Endothelial cell of umbilical vein (primary cell): ENCODE measurements around the gene GAL3ST1. TPM values are rescaled to one million over a fixed set of nuclear protein-coding genes. Genes with fewer than 3 reads are reported as not detected.
A peak's percentile ranks its signal among the peaks of the same experiment; 100 is the strongest.

Source experiments
- BruUV-seq: library from RNA; stranded (reverse); fragments of 400-500 nt; replicated peaks from 2 replicates; lab custom pipeline; 2021; lab: Mats Ljungman, UMichigan
- CTCF ChIA-PET: fragments of 300-600, 350-600 bp; sonication (Branson Sonifier 250); formaldehyde crosslinking; loops from one replicate; lab custom pipeline; 2021; ENCODE audit warnings: antibody characterized with exemption, inconsistent platforms; lab: Charles Lee
- POLR2A ChIA-PET: fragments of 300-600, 350-600 bp; sonication (Branson Sonifier 250); formaldehyde crosslinking; loops from one replicate; lab custom pipeline; 2021; ENCODE audit warnings: antibody characterized with exemption, inconsistent platforms; lab: Charles Lee
- DNase-seq: peaks from one replicate; pipeline ENCODE4 v3.0.0-alpha.2; 2011; ENCODE audit warnings: low read depth, low spot score
- FAIRE-seq: peaks from 2 replicates; lab custom pipeline; 2011; peaks lifted over from hg19 to GRCh38; lab: Jason Lieb, UNC
- H2AFZ ChIP-seq: 2 replicates; pipeline ENCODE4 v1.6.0; 2012; ENCODE audit warnings: low read depth, low read length, control low read depth, inconsistent platforms
- H3K27ac ChIP-seq: 2 replicates; pipeline ENCODE4 v1.5.1; 2011; ENCODE audit warnings: low read depth, mild to moderate bottlenecking, control low read depth, low read length, moderate library complexity; ENCODE audit not compliant: insufficient read depth
- H3K27me3 ChIP-seq, 2 experiments: 2 replicates each; pipeline versions ENCODE4 v1.6.0 to v1.6.1; 2011; ENCODE audit warnings: low read length in 2 of 2, mixed read lengths in 1 of 2; ENCODE audit not compliant: control insufficient read depth in 2 of 2, insufficient read depth in 2 of 2
- H3K36me3 ChIP-seq, 2 experiments: 2 replicates in 1 of 2; 3 replicates in 1 of 2; pipeline ENCODE4 v1.5.1; 2011; ENCODE audit warnings: low read length in 2 of 2, mild to moderate bottlenecking in 1 of 2, moderate library complexity in 1 of 2; ENCODE audit not compliant: control insufficient read depth in 2 of 2, insufficient read depth in 2 of 2; ENCODE audit errors: extremely low read depth in 1 of 2
- H3K4me1 ChIP-seq: 3 replicates; pipeline ENCODE4 v1.5.1; 2011; ENCODE audit warnings: mild to moderate bottlenecking, low read length; ENCODE audit not compliant: control insufficient read depth, insufficient read depth; ENCODE audit errors: extremely low read depth
- H3K4me2 ChIP-seq: 2 replicates; pipeline ENCODE4 v1.6.1; 2011; ENCODE audit warnings: low read length, control low read depth, mixed read lengths; ENCODE audit not compliant: insufficient read depth
- H3K4me3 ChIP-seq, 3 experiments: fragments of 200-600 bp in 1 of 3; sonication (generic), shearing (Covaris generic) in 1 of 3; replicated peaks in 1 of 3; 2 replicates each; pipeline ENCODE4 v1.5.1; 2011 to 2016; ENCODE audit warnings: control low read depth in 3 of 3, low read length in 3 of 3, mild to moderate bottlenecking in 2 of 3, inconsistent platforms in 1 of 3, low read depth in 1 of 3, moderate library complexity in 1 of 3; ENCODE audit not compliant: insufficient read depth in 1 of 3
- H3K79me2 ChIP-seq: 2 replicates; pipeline ENCODE4 v1.6.0; 2012; ENCODE audit warnings: low read length, inconsistent platforms; ENCODE audit not compliant: control insufficient read depth, insufficient read depth
- H3K9ac ChIP-seq: replicated peaks from 2 replicates; pipeline ENCODE3; 2011; ENCODE audit warnings: low read length, control low read depth; ENCODE audit not compliant: insufficient read depth; ENCODE audit errors: extremely low read depth
- H3K9me1 ChIP-seq: replicated peaks from 3 replicates; pipeline ENCODE4 v1.6.0; 2011; ENCODE audit warnings: mild to moderate bottlenecking, low read length; ENCODE audit not compliant: control insufficient read depth, insufficient read depth; ENCODE audit errors: extremely low read depth
- H3K9me3 ChIP-seq: replicated peaks from 2 replicates; pipeline ENCODE4 v1.5.1; 2012; ENCODE audit warnings: low read length, inconsistent platforms; ENCODE audit not compliant: control insufficient read depth, insufficient read depth
- H4K20me1 ChIP-seq: replicated peaks from 2 replicates; pipeline ENCODE3; 2011; ENCODE audit warnings: mild to moderate bottlenecking, low read length; ENCODE audit not compliant: control insufficient read depth, insufficient read depth; ENCODE audit errors: extremely low read depth
- EZH2 ChIP-seq: IDR thresholded peaks from 2 replicates; pipeline ENCODE4 v1.6.1; 2012; ENCODE audit warnings: borderline replicate concordance, low read depth, mild to moderate bottlenecking, moderate library complexity, low read length, inconsistent platforms; ENCODE audit not compliant: severe bottlenecking
- FOS ChIP-seq: IDR thresholded peaks from 2 replicates; pipeline ENCODE4 v1.6.1; 2011; ENCODE audit warnings: mild to moderate bottlenecking, low read length, moderate library complexity, borderline replicate concordance; ENCODE audit not compliant: insufficient read depth
- JUN ChIP-seq: IDR thresholded peaks from 2 replicates; pipeline ENCODE4 v1.6.1; 2011; ENCODE audit warnings: borderline replicate concordance, low read depth; ENCODE audit not compliant: insufficient read length, insufficient read depth
- MAX ChIP-seq: IDR thresholded peaks from 2 replicates; pipeline ENCODE4 v1.6.1; 2011; ENCODE audit not compliant: insufficient read depth, insufficient read length
- MYC ChIP-seq: IDR thresholded peaks from one replicate; pipeline ENCODE4 v1.6.1; 2011; ENCODE audit warnings: mild to moderate bottlenecking, low read depth, low read length
- POLR2A ChIP-seq: IDR thresholded peaks from 2 replicates; pipeline ENCODE4 v1.6.1; 2012; ENCODE audit warnings: low read depth, mild to moderate bottlenecking, control low read depth, low read length
- POLR2AphosphoS5 ChIP-seq: IDR thresholded peaks from 2 replicates; pipeline ENCODE4 v1.6.1; 2012; ENCODE audit warnings: low read depth, mild to moderate bottlenecking, control low read depth, low read length, moderate library complexity; ENCODE audit not compliant: insufficient read depth
- dilution Hi-C: fragments of 300-500 bp; cut with MboI; formaldehyde crosslinking; loops from one replicate; pipeline ENCODE4 v1.15.0; 2019; ENCODE audit warnings: low sequenced_read_pairs; ENCODE audit not compliant: extremely low pct_ligation_motif_present
- intact Hi-C: fragments of 100-400 bp; cut with micrococcal nuclease; formaldehyde crosslinking; loops from one replicate; pipeline ENCODE4 v1.10.0; 2022
- polyA plus RNA-seq, 4 experiments: library from polyadenylated mRNA; depleted of rRNA in 3 of 4; stranded (reverse) in 3 of 4; unstranded in 1 of 4; fragments of >200 nt; gene quantifications; 2 replicates each; pipeline versions ENCODE4 v1.2.1 to v1.2.3, GENCODE V29; 2011 to 2012; ENCODE audit warnings: missing spikeins in 1 of 4
- total RNA-seq: library from RNA; stranded (reverse); gene quantifications from 2 replicates; pipeline ENCODE4 v1.2.3, GENCODE V29; 2021
- TF ChIP-seq, protein P1 (sequence below), 2 donors: IDR thresholded peaks; 1 replicate in 1 of 2; 2 replicates in 1 of 2; pipeline ENCODE4 v1.5.1; 2011; ENCODE audit warnings: low read length in 2 of 2, mild to moderate bottlenecking in 2 of 2, moderate library complexity in 2 of 2, control low read depth in 1 of 2, inconsistent platforms in 1 of 2, low read depth in 1 of 2; ENCODE audit not compliant: insufficient read depth in 1 of 2; ENCODE audit errors: extremely low read depth in 1 of 2

GAL3ST1 gene
- total and polyA plus RNA-seq, 2 donors (not counting 3 experiments of a cell fraction or from before 2014, with no cell fraction given): not detected

- DNase-seq (peak; percentile 82), FAIRE-seq (peak; percentile 98)
- TF ChIP-seq JUN: peak; percentile 60
- TF ChIP-seq FOS: peak; percentile 92
- no peak for TF ChIP-seq EZH2
- TF ChIP-seq MAX: no peak
- no peak for TF ChIP-seq MYC
- no peak for TF ChIP-seq POLR2A
- TF ChIP-seq POLR2AphosphoS5: peak; percentile 52
- TF ChIP-seq, protein P1, sequence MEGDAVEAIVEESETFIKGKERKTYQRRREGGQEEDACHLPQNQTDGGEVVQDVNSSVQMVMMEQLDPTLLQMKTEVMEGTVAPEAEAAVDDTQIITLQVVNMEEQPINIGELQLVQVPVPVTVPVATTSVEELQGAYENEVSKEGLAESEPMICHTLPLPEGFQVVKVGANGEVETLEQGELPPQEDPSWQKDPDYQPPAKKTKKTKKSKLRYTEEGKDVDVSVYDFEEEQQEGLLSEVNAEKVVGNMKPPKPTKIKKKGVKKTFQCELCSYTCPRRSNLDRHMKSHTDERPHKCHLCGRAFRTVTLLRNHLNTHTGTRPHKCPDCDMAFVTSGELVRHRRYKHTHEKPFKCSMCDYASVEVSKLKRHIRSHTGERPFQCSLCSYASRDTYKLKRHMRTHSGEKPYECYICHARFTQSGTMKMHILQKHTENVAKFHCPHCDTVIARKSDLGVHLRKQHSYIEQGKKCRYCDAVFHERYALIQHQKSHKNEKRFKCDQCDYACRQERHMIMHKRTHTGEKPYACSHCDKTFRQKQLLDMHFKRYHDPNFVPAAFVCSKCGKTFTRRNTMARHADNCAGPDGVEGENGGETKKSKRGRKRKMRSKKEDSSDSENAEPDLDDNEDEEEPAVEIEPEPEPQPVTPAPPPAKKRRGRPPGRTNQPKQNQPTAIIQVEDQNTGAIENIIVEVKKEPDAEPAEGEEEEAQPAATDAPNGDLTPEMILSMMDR (IDR thresholded peaks at IDR 0.05; ENCODE audit: extremely low read depth in 1 of 2, insufficient read depth in 1 of 2, low read depth in 1 of 2, low read length in 2 of 2): no peak
- no peaks in the 10 kb centered on the region for H3K27me3 ChIP-seq
- no TSS peak for BruUV-seq
- H3K27ac ChIP-seq: peak overlapping the region; percentile 56
- no peaks in the 10 kb centered on the region for H3K79me2 ChIP-seq
- H2AFZ ChIP-seq: peak overlapping the region; percentile 20
- H3K4me1 ChIP-seq: peaks cover 37% of the 10 kb centered on the region
- peak overlapping the region in 1 of 3 experiments; percentile 5 for H3K4me3 ChIP-seq
- peaks cover 0 to 20% of the 10 kb centered on the region in 2 experiments for H3K36me3 ChIP-seq
- no peaks in the 10 kb centered on the region for H4K20me1 ChIP-seq
- H3K9me3 ChIP-seq: no peaks in the 10 kb centered on the region
- POLR2A ChIA-PET: interaction anchor here (0.6 to 0.7 kb wide), 2 partner anchors 52 to 146 kb away, joined by 3 to 4 read pairs; no protein-coding TSS in a partner anchor
- dilution Hi-C loops: no loop called here
- H3K4me2 ChIP-seq: peak overlapping the region; percentile 33
- H3K9me1 ChIP-seq: no peaks in the 10 kb centered on the region
- peak overlapping the region; percentile 12 for H3K9ac ChIP-seq
- CTCF ChIA-PET: interaction anchor here (0.9 to 5.2 kb wide), 6 partner anchors 11 to 322 kb away, joined by 3 to 59 read pairs (median 3); partner anchors contain the start of gene SLC35E4
- intact Hi-C loops: loop anchor here (5.0 to 10.0 kb wide), 2 partner anchors 185 to 217 kb away; partner anchors contain the start of gene MTFP1
Observed at GRCh38 chr22:30609260-30610185, 35.1 kb upstream of the GAL3ST1 start.
